MCF 10A (cell line): ENCODE data around the gene NKX6-2. TPM values are rescaled to one million over a fixed set of nuclear protein-coding genes. Genes with fewer than 3 reads are reported as not detected.
"Not testable (repeated sequence)": the region's sequence is repeated elsewhere in the genome, so short reads cannot be mapped to it uniquely, and the experiment has no call there.

Source experiments
- BruUV-seq: library from RNA; stranded (reverse); fragments of 400-500 nt; replicated peaks from 2 replicates; lab custom pipeline; 2021; lab: Mats Ljungman, UMichigan
- CTCF ChIA-PET: fragments of 300-600 bp; sonication (Branson Sonifier 250); formaldehyde crosslinking; extraction: SDS; loops from one replicate; lab custom pipeline; 2021; ENCODE audit warnings: antibody characterized with exemption, inconsistent platforms; lab: Yijun Ruan, JAX
- POLR2A ChIA-PET: fragments of 300-600, 350-650 bp; sonication (Branson Sonifier 250); formaldehyde crosslinking; extraction: SDS; loops from one replicate; lab custom pipeline; 2020; ENCODE audit warnings: antibody characterized with exemption, inconsistent platforms; lab: Yijun Ruan, JAX
- DNase-seq: peaks from one replicate; pipeline ENCODE4 v3.0.0-alpha.2; 2018; ENCODE audit not compliant: unreplicated experiment
- H3K27ac Mint-ChIP-seq: one replicate; pipeline ENCODE4 v1.8.0; 2022; ENCODE audit warnings: mild to moderate bottlenecking, low read depth, mixed read lengths; ENCODE audit not compliant: unreplicated experiment
- H3K27me3 Mint-ChIP-seq: one replicate; pipeline ENCODE4 v1.8.0; 2022; ENCODE audit warnings: mixed read lengths; ENCODE audit not compliant: insufficient read depth, unreplicated experiment
- H3K36me3 Mint-ChIP-seq: one replicate; pipeline ENCODE4 v1.8.0; 2022; ENCODE audit warnings: mild to moderate bottlenecking, moderate library complexity, mixed read lengths; ENCODE audit not compliant: insufficient read depth, unreplicated experiment
- H3K4me1 Mint-ChIP-seq: one replicate; pipeline ENCODE4 v1.8.0; 2022; ENCODE audit warnings: mixed read lengths; ENCODE audit not compliant: insufficient read depth, unreplicated experiment
- H3K4me3 Mint-ChIP-seq: one replicate; pipeline ENCODE4 v1.8.0; 2022; ENCODE audit warnings: mild to moderate bottlenecking, moderate library complexity, mixed read lengths; ENCODE audit not compliant: unreplicated experiment
- H3K9me3 Mint-ChIP-seq: one replicate; pipeline ENCODE4 v1.8.0; 2022; ENCODE audit warnings: mixed read lengths; ENCODE audit not compliant: unreplicated experiment
- intact Hi-C: fragments of 100-400 bp; cut with micrococcal nuclease; formaldehyde crosslinking; loops from 2 replicates; pipeline ENCODE4 v1.14.1; 2022
- total RNA-seq: library from RNA; stranded (reverse); gene quantifications from 2 replicates; pipeline ENCODE4 v1.2.3, GENCODE V29; 2022
- TF ChIP-seq, protein P1 (sequence below): fragments of 200-600 bp; IDR thresholded peaks from one replicate; pipeline ENCODE4 v1.8.0; 2022; ENCODE audit warnings: antibody characterized with exemption, mild to moderate bottlenecking; ENCODE audit not compliant: unreplicated experiment

The NKX6-2 gene
- total RNA-seq, 1 experiment from 2014 or later, result not detected

DNA sequence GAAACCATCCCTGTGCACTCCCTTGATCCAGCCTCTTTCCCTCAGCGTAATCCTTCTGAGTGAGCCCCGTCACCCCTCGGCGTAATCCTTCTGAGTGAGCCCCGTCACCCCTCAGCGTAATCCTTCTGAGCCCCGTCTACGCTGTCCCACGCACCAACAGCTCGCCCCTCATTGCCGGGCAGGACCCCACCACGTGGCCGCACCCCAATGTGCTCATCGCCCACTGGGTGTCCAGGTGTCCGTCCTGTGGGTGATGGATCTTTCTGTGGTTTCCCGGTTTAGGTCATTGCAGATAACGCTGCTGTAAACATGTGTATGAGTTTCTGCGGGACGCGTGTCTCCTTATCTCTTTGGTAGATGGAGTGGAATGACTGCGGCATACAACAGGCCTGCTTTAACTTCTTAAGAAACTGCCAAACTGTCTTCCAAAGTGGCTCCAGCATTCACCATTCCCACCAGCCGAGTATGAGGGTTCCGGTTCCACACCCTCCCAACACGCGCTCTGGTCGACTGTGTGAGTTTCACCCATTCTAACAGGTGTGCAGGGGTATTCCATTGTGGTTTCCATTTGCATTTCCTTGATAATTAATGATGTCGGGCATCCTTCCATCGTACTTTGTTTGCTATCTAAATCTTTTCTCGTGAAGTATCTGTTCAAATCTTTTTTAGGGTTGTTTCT is 42.1 kb upstream of the NKX6-2 start:
- POLR2A ChIA-PET, result no interaction called here
- intact Hi-C loops, result no loop called here
- CTCF ChIA-PET, result interaction anchor here (0.7 to 0.8 kb wide), 2 partner anchors 174 to 516 kb away, joined by 3 to 5 read pairs; no protein-coding TSS in a partner anchor
- BruUV-seq, result no TSS peak
- DNase-seq, result no peak
- H3K4me3 Mint-ChIP-seq, result no peak overlapping the region
- H3K4me1 Mint-ChIP-seq, result no peaks in the 10 kb centered on the region
- TF ChIP-seq, protein P1, sequence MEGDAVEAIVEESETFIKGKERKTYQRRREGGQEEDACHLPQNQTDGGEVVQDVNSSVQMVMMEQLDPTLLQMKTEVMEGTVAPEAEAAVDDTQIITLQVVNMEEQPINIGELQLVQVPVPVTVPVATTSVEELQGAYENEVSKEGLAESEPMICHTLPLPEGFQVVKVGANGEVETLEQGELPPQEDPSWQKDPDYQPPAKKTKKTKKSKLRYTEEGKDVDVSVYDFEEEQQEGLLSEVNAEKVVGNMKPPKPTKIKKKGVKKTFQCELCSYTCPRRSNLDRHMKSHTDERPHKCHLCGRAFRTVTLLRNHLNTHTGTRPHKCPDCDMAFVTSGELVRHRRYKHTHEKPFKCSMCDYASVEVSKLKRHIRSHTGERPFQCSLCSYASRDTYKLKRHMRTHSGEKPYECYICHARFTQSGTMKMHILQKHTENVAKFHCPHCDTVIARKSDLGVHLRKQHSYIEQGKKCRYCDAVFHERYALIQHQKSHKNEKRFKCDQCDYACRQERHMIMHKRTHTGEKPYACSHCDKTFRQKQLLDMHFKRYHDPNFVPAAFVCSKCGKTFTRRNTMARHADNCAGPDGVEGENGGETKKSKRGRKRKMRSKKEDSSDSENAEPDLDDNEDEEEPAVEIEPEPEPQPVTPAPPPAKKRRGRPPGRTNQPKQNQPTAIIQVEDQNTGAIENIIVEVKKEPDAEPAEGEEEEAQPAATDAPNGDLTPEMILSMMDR, result no peak
- no peaks in the 10 kb centered on the region for H3K36me3 Mint-ChIP-seq
- H3K27me3 Mint-ChIP-seq, result peaks cover 36% of the 10 kb centered on the region
- H3K27ac Mint-ChIP-seq, result no peak overlapping the region
- peaks cover 9% of the 10 kb centered on the region for H3K9me3 Mint-ChIP-seq

DNA sequence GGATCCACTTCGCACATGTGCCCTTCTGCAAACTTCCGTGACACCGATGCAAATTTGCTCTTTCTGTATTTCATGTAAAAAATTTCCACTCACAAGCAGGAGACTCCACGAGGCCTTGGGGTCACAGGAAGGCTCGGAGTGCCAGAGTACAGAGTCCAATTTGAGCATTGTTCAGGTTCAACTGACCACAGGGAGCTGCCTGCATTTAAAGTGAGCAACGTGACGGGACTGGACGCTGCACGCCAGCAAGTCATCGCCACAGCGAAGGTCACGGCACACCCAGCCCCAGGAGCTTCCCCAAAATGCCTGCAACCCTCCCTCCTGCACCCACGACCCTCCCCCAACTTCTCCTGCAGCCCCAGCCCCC is 41.5 kb upstream of the NKX6-2 start:
- no TSS peak for BruUV-seq
- no peak for DNase-seq
- peaks cover 34% of the 10 kb centered on the region for H3K27me3 Mint-ChIP-seq
- no peak overlapping the region for H3K27ac Mint-ChIP-seq
- peaks cover 9% of the 10 kb centered on the region for H3K9me3 Mint-ChIP-seq
- no peaks in the 10 kb centered on the region for H3K4me1 Mint-ChIP-seq
- H3K4me3 Mint-ChIP-seq, result no peak overlapping the region
- intact Hi-C loops, result no loop called here
- TF ChIP-seq, protein P1, result no peak
- ChIA-PET CTCF (interaction anchor here (0.7 to 0.8 kb wide), 2 partner anchors 173 to 516 kb away, joined by 3 to 5 read pairs; no protein-coding TSS in a partner anchor), POLR2A (no interaction called here)
- no peaks in the 10 kb centered on the region for H3K36me3 Mint-ChIP-seq

DNA sequence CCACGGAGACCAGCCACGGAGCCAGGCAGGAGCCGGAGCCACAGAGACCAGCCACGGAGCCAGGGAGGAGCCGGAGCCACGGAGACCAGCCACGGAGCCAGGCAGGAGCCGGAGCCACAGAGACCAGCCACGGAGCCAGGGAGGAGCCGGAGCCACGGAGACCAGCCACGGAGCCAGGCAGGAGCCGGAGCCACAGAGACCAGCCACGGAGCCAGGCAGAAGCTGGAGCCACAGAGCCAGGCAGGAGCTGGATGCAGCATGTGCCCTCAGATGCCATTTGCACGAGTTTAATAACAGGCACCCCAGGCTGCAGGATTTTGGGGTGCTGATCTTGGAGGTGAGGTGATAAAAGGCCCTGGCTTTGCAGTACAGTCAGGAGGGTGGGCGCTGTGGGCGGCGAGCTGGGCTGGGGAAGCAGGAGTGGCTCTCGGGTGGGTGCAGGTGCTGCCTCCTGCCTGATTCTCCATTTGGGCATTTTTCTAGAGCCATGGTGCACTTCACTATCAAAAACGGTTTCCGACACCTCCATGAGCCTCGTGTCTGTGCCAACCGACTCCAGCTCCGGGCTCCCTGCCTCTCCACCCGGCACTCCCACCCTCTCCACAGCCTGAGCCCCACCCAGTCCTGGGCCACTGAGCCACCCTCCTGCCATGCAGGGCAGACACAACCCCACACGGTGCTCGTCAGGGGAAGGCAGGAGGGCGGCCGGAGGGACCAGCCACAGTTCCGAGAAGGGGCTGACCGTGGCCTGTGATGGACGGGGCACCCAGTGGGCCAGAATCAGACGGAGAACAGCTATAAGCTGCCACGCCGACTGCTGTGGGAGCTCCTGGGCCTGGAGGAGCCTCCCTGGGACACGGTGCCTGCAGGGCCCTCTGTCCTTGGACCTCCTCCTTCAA is 40.8 kb upstream of the NKX6-2 start:
- TF ChIP-seq, protein P1, result no peak
- CTCF ChIA-PET, result interaction anchor here (0.7 to 0.8 kb wide), 2 partner anchors 173 to 517 kb away, joined by 3 to 5 read pairs; no protein-coding TSS in a partner anchor
- H3K27me3 Mint-ChIP-seq, result peaks cover 28% of the 10 kb centered on the region
- no peak overlapping the region for H3K4me3 Mint-ChIP-seq
- H3K9me3 Mint-ChIP-seq, result peaks cover 9% of the 10 kb centered on the region
- no peaks in the 10 kb centered on the region for H3K36me3 Mint-ChIP-seq
- DNase-seq, result no peak
- no peaks in the 10 kb centered on the region for H3K4me1 Mint-ChIP-seq
- POLR2A ChIA-PET, result no interaction called here
- no TSS peak for BruUV-seq
- intact Hi-C loops, result no loop called here
- H3K27ac Mint-ChIP-seq, result no peak overlapping the region

DNA sequence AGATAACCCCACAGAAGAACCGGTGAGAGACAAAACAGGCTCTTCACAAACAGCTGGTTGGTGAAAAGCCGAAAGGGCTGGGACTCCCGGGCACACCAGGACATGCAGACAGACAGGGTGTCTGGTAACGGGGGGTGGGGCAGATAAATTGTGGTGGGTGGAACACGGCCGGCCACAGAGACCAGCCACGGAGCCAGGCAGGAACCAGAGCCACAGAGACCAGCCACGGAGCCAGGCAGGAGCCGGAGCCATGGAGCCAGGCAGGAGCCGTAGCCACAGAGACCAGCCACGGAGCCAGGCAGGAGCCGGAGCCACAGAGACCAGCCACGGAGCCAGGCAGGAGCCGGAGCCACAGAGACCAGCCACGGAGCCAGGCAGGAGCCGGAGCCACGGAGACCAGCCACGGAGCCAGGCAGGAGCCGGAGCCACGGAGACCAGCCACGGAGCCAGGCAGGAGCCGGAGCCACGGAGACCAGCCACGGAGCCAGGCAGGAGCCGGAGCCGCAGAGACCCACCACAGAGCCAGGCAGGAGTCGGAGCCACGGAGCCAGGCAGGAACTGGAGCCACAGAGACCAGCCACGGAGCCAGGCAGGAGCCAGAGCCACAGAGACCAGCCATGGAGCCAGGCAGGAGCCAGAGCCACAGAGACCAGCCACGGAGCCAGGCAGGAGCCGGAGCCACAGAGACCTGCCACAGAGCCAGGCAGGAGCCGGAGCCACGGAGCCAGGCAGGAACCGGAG is 40.0 kb upstream of the NKX6-2 start:
- H3K4me3 Mint-ChIP-seq, H3K9me3 Mint-ChIP-seq, H3K4me1 Mint-ChIP-seq, DNase-seq, H3K27ac Mint-ChIP-seq, intact Hi-C loops, CTCF ChIA-PET, BruUV-seq, POLR2A ChIA-PET, H3K36me3 Mint-ChIP-seq: not testable (repeated sequence)
- H3K27me3 Mint-ChIP-seq, result peaks cover 20% of the 10 kb centered on the region
